HG02678 (cell line): ENCODE data around the gene DIP2C.
"Not testable (repeated sequence)": the region's sequence is repeated elsewhere in the genome, so short reads cannot be mapped to it uniquely, and the experiment has no call there.

Experiments used
- ATAC-seq: cut with Tn5 transposase; IDR thresholded peaks from one replicate; pipeline ENCODE4 v1.9.1; 2021; ENCODE audit warnings: mild to moderate bottlenecking, moderate library complexity; ENCODE audit not compliant: unreplicated experiment

Gene DIP2C

GRCh38 chr10:689452-690371, at the start of gene DIP2C:
Gene DIP2C (minus strand): TSS chr10:689668. CDS start chr10:689578, 90 bp downstream.
- ATAC-seq, result no peak

GRCh38 chr10:734481-734880, 45.0 kb upstream of the DIP2C start:
- ATAC-seq, result no peak

DNA sequence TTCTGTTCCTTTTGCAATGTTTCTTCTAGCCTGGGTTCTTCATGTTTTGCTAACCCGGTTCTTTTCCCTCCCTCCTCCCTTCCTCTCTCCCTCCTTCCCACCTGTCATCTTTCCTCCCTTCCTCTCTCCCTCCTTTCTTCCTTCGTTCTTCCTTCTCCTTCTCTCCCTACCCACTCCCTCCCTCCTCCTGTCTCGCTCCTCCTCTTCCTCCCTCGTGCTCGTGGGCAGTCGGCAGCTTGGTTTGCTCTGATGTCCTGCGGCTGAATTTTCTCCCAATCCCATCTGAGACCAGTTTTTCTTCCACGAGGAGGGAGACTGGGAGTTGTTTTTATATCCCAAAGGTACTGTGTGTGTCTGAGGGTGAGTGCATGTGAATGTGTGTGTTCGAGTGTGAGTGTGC, 43.6 kb upstream of the DIP2C start:
- ATAC-seq, result no peak

DNA sequence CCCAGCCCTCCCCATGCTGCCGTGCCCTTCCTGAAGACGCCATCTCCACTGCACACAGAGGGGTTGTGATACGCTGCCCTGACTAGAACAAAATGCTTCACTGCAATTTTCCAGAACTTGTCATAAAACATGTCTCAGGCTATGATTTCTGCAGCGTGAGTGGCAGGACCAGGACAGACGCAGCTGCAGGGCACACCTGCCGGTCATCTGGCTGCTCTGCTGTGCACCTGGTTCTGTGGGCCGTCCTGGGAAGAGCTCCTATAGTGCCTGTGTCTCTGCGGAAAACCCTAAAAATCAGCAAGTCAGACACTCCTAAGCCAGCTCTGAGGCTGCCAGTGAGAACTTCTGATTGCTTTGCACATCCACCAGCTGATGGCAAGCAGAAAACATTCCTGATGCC, 39.7 kb upstream of the DIP2C start:
- ATAC-seq, result no peak

GRCh38 chr10:728603-729002, 39.1 kb upstream of the DIP2C start:
- ATAC-seq, result no peak

GRCh38 chr10:727162-727790, 37.8 kb upstream of the DIP2C start:
- no peak for ATAC-seq

- ATAC-seq, result no peak
Measured at GRCh38 chr10:725786-726185, 36.3 kb upstream of the DIP2C start.

DNA sequence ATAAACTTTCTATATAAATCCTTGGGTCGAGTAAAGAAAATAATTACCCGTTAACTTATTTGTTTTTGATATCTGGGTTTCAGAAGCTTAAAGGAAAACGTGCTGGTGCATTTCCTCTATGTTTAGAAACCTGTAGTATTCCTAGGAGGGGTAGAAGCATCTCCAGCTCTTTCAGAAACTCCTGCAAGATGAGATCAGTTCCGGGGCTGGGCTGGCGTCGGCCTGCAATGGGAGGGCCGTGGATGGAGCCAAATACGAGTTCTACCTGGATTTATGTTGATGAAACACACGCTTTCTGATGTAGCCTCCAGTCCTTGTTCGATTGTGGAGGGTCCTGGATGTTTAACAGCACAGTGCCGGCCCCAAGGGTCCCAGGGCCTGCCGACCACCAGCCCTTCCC, 35.8 kb upstream of the DIP2C start:
- no peak for ATAC-seq

DNA sequence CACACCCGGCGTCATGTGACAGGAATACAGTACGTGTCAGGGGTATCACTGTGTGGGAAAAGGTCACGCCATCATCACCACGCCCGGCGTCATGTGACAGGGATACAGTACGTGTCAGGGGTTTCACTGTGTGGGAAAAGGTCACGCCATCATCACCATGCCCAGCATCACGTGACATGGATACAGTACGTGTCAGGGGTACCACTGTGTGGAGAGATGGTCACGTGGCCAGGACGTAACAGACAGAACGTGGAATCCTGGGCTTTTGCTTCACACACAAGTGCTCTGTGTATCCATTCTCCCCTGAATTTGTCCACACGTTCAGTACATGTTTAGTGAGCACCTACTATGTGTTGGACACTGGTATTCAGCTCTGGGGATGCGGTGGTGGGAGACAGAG, 34.5 kb upstream of the DIP2C start:
- no peak for ATAC-seq

GRCh38 chr10:722281-723060, 33.0 kb upstream of the DIP2C start:
- no peak for ATAC-seq

GRCh38 chr10:718143-718700, 28.8 kb upstream of the DIP2C start:
- no peak for ATAC-seq

- no peak for ATAC-seq
Measured at GRCh38 chr10:717458-717857, 28.0 kb upstream of the DIP2C start.

GRCh38 chr10:716821-717220, 27.4 kb upstream of the DIP2C start:
- no peak for ATAC-seq

DNA sequence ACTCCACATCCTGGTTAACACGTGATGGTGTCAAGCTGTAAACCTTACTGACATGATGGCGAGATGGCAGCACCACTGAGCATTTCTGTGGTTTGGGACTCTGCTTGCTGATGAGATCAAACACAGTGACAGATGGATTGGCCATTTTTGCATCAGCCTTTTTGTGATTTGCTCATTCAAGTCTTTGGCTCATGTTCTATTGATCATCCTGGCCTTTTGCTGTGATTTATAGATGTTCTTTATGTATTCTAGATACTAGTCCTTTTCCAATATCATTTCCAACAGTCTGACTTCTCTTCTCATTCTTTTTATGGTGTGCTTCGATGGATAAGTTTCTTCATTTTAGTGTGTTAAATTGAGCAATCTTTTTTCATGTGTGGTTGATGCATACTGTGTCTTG, 24.7 kb upstream of the DIP2C start:
- ATAC-seq, result no peak

DNA sequence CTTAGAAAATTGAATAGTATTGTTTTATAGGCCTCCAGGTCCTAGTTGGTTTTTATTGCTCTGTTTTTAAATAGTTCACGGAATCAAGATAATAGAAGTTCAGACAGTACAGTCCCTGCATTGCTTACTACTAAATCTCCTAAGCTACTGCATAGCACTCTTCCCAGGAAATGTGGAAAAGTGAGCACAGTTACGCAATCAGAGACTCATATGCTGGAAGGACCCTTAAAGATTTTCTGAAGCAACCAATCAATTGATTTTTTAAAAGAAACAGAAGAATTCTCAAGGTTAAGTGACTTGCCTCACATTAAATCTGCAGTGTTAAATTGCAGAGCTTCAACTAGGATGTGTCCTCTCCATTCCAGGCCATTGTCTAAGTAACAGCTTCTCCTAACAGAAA, 23.1 kb upstream of the DIP2C start:
- no peak for ATAC-seq

GRCh38 chr10:712089-712488, 22.6 kb upstream of the DIP2C start:
- no peak for ATAC-seq

DNA sequence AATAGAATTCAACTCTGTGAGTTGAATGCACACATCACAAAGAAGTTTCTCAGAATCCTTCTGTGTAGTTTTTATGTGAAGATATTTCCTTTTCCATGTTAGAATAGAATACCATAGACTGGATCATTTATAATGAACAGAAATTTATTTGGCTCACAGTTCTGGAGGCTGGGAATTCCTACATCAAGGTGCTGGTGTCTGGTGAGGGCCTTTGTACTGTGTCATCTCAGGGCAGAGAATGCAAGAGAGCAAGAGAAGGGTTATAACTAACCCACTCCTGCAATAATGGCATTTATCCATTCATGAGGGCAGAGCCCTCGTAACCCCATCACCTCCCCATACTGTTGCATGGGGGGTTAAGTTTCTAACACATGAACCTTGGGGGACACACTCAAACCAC, 18.4 kb upstream of the DIP2C start:
- ATAC-seq, result no peak

- ATAC-seq, result no peak
Measured at GRCh38 chr10:707456-707855, 18.0 kb upstream of the DIP2C start.

GRCh38 chr10:703118-703517, 13.7 kb upstream of the DIP2C start:
- ATAC-seq, result no peak

DNA sequence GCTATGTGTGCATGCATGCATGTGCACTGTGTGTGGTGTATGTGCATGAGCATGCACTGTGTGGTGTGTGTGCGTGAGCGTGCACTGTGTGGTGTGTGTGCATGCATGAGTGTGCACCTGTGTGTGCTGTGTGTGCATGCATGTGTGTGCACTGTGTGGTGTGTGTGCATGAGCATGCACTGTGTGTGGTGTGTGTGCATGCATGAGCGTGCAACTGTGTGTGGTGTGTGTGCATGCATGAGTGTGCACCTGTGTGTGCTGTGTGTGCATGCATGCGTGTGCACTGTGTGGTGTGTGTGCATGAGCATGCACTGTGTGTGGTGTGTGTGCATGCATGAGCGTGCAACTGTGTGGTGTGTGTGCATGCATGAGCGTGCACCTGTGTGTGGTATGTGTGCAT, 10.7 kb upstream of the DIP2C start:
- not testable (repeated sequence) for ATAC-seq
